D721Med (cell line): ENCODE results near the gene TGFBI.
A peak's percentile ranks its signal among the peaks of the same experiment; 100 is the strongest.

Source experiments
- DNase-seq: peaks from one replicate; pipeline ENCODE4 v3.0.0; 2011; ENCODE audit warnings: low spot score; ENCODE audit not compliant: insufficient read length
- FAIRE-seq: peaks from 2 replicates; lab custom pipeline; 2011; peaks lifted over from hg19 to GRCh38; lab: Jason Lieb, UNC
- TF ChIP-seq, protein P1 (sequence below): IDR thresholded peaks from 2 replicates; pipeline ENCODE4 v1.5.1; 2012; ENCODE audit warnings: mild to moderate bottlenecking, control low read depth; ENCODE audit not compliant: insufficient read depth; ENCODE audit errors: missing control alignments

The TGFBI gene

DNA sequence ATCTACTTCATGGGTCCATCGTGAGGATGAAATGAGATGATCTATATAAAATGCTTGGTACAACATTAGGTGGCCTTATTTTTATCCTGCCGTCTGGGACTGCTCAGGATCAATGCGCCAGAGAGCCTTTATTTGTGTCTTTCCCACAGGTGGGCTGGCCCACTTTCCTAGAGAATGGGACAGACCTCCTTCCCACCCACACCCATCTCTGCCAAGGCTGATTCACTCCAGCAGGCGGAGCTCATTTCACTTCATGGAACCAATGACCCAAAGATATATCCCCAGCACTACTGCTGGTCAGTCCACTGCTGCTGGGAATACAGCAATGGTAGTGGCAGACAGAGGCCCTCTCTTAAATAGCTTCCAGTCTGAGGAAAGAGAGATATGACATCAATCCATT, 35.7 kb downstream of the TGFBI start:
- no peak for FAIRE-seq
- TF ChIP-seq, protein P1, sequence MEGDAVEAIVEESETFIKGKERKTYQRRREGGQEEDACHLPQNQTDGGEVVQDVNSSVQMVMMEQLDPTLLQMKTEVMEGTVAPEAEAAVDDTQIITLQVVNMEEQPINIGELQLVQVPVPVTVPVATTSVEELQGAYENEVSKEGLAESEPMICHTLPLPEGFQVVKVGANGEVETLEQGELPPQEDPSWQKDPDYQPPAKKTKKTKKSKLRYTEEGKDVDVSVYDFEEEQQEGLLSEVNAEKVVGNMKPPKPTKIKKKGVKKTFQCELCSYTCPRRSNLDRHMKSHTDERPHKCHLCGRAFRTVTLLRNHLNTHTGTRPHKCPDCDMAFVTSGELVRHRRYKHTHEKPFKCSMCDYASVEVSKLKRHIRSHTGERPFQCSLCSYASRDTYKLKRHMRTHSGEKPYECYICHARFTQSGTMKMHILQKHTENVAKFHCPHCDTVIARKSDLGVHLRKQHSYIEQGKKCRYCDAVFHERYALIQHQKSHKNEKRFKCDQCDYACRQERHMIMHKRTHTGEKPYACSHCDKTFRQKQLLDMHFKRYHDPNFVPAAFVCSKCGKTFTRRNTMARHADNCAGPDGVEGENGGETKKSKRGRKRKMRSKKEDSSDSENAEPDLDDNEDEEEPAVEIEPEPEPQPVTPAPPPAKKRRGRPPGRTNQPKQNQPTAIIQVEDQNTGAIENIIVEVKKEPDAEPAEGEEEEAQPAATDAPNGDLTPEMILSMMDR = peak; percentile 34
- DNase-seq = no peak

DNA sequence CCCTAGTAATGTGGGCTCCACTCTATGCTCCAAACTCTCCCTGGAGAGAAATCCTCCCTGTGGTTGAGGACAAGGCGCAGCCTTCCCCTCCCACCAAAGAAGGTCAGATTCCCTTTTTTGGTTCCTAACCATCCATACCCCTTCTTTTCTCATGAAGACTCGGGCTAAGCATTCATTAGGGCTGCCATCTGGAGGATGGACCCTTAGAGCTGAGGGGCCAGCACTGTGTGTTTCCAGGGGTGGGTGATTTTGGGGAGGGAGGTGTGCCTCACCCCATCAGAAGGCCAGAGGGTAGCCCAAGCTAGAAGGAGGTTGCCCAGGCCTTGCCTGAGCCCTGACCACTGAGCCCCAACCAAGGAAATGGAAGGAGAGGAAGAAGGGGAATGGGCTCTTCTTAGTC, 36.8 kb downstream of the TGFBI start:
- DNase-seq (no peak), FAIRE-seq (no peak)
- TF ChIP-seq, protein P1 = no peak

DNA sequence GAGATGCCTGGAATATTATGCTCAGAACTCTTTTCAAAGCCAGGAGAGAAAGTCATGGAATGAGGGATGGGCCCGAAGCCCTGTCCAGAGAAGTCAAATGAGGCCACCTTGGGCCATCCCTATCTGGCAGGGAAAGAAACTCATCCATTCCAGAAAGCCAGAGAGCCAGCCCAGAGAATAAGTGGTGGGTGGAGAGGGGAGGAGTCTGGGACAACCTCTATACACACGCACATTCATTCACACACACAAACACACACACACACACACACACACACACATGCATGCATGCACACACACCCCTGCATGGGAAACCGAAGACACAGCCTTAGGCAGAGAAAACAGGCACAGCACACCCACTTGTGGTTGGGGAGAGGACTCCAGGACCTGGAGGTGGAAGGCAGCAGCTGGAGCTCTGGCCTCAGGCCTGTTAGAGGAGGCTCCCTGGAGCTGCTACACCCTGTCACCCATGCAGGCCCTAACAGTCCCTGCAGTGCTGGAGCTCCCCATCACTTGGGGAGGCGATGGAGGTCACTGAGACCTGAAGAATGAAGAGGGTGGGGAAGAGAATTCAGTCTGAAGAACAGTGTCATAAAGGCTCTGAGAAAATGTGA, 38.0 kb downstream of the TGFBI start:
- DNase-seq (no peak), FAIRE-seq (no peak)
- TF ChIP-seq, protein P1 = no peak

DNA sequence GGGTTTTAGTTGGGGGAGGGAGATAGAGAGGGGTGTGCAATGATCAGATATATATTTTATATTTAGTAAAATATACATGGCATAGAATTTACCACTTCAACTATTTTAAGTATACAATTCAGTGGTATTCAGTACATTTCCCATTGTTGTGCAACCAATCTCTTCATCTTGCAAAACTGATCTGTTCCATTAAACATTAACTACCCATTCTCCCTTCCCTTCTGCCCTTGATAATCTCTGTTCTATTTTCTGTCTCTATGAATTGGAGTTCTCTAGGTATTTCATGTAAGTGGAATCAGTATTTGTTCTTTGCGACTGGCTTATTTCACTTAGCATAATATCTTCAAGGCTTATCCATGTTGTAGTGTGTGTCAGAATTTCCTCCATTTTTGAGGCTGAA, 38.6 kb downstream of the TGFBI start:
- TF ChIP-seq, protein P1 = no peak
- DNase-seq (no peak), FAIRE-seq (no peak)

DNA sequence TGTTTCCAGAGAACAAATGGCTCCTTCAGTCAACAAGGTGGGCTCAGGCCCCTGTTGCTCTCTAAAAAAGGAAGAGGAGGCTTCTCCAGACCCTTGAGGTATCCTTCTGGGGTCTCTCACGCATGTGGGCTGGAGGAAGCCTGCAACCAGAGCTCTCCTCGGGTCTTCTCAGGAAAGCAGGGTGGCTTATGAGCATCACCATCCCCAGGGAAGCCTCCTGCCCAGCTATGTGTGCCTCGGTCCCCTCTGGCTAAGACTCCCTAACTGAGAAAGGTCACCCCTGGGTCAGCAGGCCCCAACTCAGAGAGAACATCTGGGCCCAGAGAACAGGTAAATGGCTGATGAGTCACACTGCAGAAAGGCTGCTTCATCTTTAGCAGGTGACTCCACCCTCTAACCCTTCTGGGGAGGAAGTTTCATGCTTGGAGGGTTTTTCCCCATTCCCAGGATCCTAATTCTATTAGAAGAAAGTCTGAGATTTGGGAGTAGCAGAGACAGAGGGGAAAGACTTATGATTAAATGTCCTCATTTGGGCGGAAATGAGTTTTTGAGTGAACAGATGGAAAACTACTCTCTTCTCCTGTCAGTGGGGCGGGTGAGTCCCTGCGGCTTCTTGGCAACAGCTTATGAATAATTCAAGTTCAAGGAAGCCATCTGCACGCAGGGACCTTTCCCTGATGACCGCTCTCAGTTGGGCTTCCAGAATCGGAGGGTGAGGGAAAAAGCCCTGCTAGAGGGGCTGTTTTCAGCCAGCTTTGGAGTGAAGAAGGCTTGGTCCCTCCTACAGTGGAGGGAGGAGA, 41.9 kb downstream of the TGFBI start:
- no peak for FAIRE-seq
- no peak for DNase-seq
- TF ChIP-seq, protein P1 = no peak

DNA sequence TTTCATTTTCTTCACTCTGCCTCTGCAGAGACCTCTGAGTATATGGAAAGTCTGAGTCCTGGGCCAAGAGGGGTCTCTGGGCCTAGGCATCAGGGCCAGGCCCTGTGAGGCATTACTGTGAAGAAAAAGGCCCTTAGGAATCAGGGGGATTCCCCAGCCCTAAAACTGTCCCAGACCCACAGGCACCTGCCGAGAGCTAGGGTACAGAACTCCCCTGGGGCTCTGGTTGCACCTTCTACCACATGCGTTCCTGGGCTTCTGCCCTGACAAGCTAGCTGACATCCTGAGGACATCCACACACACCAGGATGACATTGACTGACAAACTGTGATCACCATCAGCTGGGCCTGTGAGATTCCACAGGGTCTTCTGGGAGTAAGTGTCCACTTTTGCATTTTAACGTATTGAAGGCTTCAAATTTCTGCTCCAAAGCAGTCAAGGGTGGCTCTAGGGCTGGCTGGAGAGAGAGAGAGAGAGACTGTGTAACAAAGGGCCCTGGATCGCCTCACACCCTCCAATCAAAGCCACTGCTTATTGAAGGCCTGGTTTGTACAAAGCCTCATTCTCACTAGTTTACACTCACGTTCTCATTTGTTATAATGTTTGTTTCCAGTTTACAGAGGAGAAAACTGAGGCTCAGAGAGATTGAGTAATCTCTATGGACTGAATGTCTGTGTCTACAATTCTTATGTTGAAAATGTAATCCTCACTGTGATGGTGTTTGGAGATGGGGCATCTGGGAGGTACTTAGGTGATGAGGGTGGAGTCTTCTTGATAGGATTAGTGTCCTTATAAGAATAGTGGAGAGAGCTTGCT, 45.1 kb downstream of the TGFBI start:
- no peak for FAIRE-seq
- no peak for DNase-seq
- TF ChIP-seq, protein P1 = no peak
